RWPE2 (cell line): ENCODE measurements around the gene LRRC51.
"Not testable (repeated sequence)": the region's sequence is repeated elsewhere in the genome, so short reads cannot be mapped to it uniquely, and the experiment has no call there.

Experiments used
- ATAC-seq: fragments of 200-7000 bp; cut with Tn5 transposase; 3 replicates; pipeline ENCODE4 v1.9.1; 2021; ENCODE audit warnings: low read depth
- DNase-seq: peaks from one replicate; pipeline ENCODE4 v3.0.0-alpha.2; 2020; ENCODE audit warnings: low spot score
- H3K27ac ChIP-seq: fragments of 450-650 bp; 2 replicates; pipeline ENCODE4 v1.5.1; 2017; ENCODE audit warnings: mild to moderate bottlenecking; ENCODE audit not compliant: poor library complexity, severe bottlenecking
- H3K27me3 ChIP-seq: fragments of 250-450 bp; sonication (Bioruptor Pico); 2 replicates; pipeline ENCODE4 v1.5.1; 2021; ENCODE audit warnings: mild to moderate bottlenecking, moderate library complexity; ENCODE audit not compliant: insufficient read depth, poor library complexity, severe bottlenecking
- H3K36me3 ChIP-seq: fragments of 250-450 bp; sonication (Bioruptor Pico); 2 replicates; pipeline ENCODE4 v1.5.1; 2020; ENCODE audit warnings: low read depth, mild to moderate bottlenecking, moderate library complexity
- H3K4me1 ChIP-seq: fragments of 250-450 bp; sonication (Bioruptor Pico); 2 replicates; pipeline ENCODE4 v1.5.1; 2021; ENCODE audit warnings: mild to moderate bottlenecking, moderate library complexity; ENCODE audit not compliant: insufficient read depth, poor library complexity, severe bottlenecking
- H3K4me3 ChIP-seq: fragments of 250-450 bp; sonication (Bioruptor Pico); 2 replicates; pipeline ENCODE4 v1.5.1; 2021; ENCODE audit warnings: mild to moderate bottlenecking, moderate library complexity; ENCODE audit not compliant: severe bottlenecking
- H3K9me3 ChIP-seq: fragments of 250-450 bp; sonication (Bioruptor Pico); 2 replicates; pipeline ENCODE4 v1.5.1; 2021; ENCODE audit warnings: mild to moderate bottlenecking, moderate library complexity; ENCODE audit not compliant: severe bottlenecking
- TF ChIP-seq, protein P1 (sequence below): fragments of 450-650 bp; IDR thresholded peaks from one replicate; pipeline ENCODE4 v1.5.1; 2017; ENCODE audit warnings: mild to moderate bottlenecking, moderate library complexity; ENCODE audit not compliant: poor library complexity, severe bottlenecking

Gene LRRC51

DNA sequence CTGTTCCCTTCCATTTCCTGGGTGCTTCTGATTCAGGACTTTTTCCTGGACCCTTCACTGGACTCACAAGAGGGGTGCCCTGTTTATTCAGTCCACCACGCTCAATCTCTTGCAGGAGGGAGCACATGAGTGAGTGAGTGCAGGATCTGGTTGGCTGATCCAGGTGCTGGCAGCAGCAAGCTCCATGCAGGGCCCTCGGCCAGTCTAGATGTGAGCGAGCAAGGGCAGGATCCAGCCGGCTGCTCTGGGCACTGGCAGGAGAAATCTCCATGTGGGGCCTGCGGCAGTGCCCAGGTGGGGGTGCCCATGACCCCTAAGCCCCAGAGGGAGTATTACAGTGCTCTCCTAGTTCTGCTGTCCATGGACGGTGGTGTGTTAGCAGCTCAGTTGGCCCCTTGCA is 43.4 kb downstream of the LRRC51 start:
- no peaks in the 10 kb centered on the region; the same call in 1 of the 2 replicates for H3K36me3 ChIP-seq
- DNase-seq (no peak), ATAC-seq (no peak)
- H3K4me3 ChIP-seq = no peak overlapping the region
- no peak overlapping the region for H3K27ac ChIP-seq
- H3K4me1 ChIP-seq = no peaks in the 10 kb centered on the region
- H3K9me3 ChIP-seq = no peaks in the 10 kb centered on the region
- H3K27me3 ChIP-seq = no peaks in the 10 kb centered on the region
- TF ChIP-seq, protein P1, sequence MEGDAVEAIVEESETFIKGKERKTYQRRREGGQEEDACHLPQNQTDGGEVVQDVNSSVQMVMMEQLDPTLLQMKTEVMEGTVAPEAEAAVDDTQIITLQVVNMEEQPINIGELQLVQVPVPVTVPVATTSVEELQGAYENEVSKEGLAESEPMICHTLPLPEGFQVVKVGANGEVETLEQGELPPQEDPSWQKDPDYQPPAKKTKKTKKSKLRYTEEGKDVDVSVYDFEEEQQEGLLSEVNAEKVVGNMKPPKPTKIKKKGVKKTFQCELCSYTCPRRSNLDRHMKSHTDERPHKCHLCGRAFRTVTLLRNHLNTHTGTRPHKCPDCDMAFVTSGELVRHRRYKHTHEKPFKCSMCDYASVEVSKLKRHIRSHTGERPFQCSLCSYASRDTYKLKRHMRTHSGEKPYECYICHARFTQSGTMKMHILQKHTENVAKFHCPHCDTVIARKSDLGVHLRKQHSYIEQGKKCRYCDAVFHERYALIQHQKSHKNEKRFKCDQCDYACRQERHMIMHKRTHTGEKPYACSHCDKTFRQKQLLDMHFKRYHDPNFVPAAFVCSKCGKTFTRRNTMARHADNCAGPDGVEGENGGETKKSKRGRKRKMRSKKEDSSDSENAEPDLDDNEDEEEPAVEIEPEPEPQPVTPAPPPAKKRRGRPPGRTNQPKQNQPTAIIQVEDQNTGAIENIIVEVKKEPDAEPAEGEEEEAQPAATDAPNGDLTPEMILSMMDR = no peak

DNA sequence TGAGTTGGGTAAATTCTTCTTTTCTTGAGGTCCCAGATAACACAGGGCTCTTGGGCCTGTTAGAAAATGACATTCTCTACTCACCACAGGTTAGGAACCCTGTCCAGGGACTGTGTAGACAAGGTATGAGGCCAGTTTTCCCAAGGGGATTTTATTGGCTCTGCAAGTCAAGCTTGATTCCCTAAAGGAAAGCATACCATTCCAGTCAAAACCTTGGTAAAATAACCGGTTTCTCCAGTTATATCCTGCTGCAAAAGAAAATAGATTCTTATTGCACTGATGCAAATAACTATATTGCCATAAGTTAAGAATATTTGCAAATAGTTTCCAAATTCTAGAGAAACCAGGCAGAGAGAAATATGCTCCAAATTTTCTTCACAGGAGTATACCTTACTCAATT is 45.3 kb downstream of the LRRC51 start:
- H3K27me3 ChIP-seq = no peaks in the 10 kb centered on the region
- no peaks in the 10 kb centered on the region for H3K4me1 ChIP-seq
- TF ChIP-seq, protein P1 = no peak
- H3K27ac ChIP-seq = no peak overlapping the region
- DNase-seq = no peak
- H3K36me3 ChIP-seq = no peaks in the 10 kb centered on the region; the same call in 1 of the 2 replicates
- no peaks in the 10 kb centered on the region for H3K9me3 ChIP-seq
- ATAC-seq = no peak
- H3K4me3 ChIP-seq = no peak overlapping the region

DNA sequence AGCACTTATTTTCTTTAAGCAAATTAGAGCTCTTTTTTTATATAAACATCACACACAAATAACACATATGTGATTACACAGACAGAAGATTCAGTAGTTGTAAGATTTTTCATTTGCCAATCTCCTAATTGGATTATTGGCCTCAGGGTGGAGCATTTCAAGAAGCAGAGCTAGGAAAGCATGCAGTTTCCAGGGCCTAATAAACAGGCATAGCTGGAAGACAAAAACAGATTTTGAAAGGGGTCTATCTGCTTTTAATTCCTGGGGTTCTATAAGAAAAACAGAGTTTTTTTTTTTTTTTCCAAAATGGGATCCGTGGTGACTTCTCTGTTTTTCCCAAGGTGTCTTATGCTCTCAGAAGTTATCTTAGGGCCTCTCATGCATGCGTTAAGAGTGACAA is 47.3 kb downstream of the LRRC51 start:
- ATAC-seq (no peak), DNase-seq (no peak)
- Histone ChIP-seq H3K27me3 (no peaks in the 10 kb centered on the region), H3K27ac (no peak overlapping the region), H3K4me3 (no peak overlapping the region), H3K9me3 (no peaks in the 10 kb centered on the region), H3K4me1 (no peaks in the 10 kb centered on the region), H3K36me3 (no peaks in the 10 kb centered on the region; the same call in 1 of the 2 replicates)
- TF ChIP-seq, protein P1 = no peak

DNA sequence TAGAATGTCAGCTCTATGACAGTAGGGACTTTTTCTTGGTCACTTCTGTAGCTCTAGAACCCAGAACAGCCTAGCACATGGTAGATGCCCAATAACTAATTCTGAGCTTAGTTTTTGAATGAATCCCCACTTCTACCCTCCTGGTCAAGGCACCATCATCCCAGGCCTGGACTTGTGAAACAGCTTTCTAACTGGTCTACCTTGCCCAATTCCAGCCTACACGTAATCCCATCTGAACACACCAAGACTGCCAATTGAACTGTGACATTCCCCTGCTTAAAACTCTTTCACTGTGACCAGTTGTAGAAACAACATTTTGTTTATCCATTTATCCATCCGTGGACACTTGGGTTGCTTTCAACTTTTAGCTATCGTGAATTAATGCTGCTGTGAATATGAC is 48.7 kb downstream of the LRRC51 start:
- Histone ChIP-seq H3K27me3 (no peaks in the 10 kb centered on the region), H3K4me3 (no peak overlapping the region), H3K36me3 (no peaks in the 10 kb centered on the region; the same call in 1 of the 2 replicates), H3K27ac (no peak overlapping the region), H3K4me1 (no peaks in the 10 kb centered on the region), H3K9me3 (no peaks in the 10 kb centered on the region)
- ATAC-seq (no peak), DNase-seq (no peak)
- TF ChIP-seq, protein P1 = no peak

DNA sequence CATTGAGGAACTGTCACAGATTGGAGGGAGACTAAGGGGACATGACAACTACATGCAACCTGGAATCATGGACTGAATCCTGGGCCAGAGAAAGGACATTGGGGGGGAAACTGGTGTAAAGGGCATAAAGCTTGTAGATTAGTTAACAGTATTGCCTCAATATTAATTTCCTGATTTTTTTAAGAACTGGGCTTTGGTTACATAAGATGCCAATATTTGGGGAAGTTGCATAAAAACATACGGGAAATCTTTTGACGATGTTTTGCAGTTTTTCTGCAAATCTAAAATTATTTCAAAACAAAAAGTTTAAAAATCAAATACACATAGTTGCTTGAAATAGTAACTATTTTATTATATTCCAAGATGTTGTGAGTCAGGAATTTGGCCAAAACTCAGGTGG is 52.0 kb downstream of the LRRC51 start:
- no peaks in the 10 kb centered on the region for H3K4me1 ChIP-seq
- ATAC-seq (no peak), DNase-seq (no peak)
- no peak overlapping the region for H3K27ac ChIP-seq
- H3K4me3 ChIP-seq = no peak overlapping the region
- no peaks in the 10 kb centered on the region for H3K36me3 ChIP-seq
- TF ChIP-seq, protein P1 = no peak
- no peaks in the 10 kb centered on the region for H3K9me3 ChIP-seq
- H3K27me3 ChIP-seq = no peaks in the 10 kb centered on the region

DNA sequence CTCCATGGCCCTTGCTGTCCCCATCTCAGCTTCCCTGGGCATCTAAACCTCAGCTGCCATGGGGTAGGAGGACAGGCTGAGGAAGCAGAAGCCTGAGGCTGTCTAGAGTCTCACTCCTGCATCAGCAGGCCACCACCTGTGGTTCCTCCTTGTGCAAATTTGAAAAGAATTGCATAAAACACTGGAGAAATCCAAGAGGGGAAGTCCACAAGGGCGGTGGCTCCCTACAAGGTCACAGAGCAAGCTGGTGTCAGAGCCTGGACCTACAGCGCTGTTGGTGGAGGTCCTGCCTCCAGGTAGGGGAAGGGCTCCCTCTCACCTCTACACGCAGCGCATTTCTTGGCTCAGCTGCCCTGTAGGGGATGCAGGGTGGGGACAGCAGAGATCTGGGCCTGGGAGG is 54.8 kb downstream of the LRRC51 start, which contains the start of gene FOLR3:
FOLR3 (plus strand) TSS at position 253 of the 400 bp plus-strand sequence. CDS start 228 bp downstream, outside the sequence.
- H3K27me3 ChIP-seq, H3K9me3 ChIP-seq, ATAC-seq, H3K4me1 ChIP-seq, H3K4me3 ChIP-seq, DNase-seq, H3K36me3 ChIP-seq: not testable (repeated sequence)
- H3K27ac ChIP-seq = peak within 1 kb of the TSS; percentile 11
